Measurements from ENCODE around the gene NPY5R. TPM values are rescaled to one million over a fixed set of nuclear protein-coding genes. Genes with fewer than 3 reads are reported as not detected.
A peak's percentile ranks its signal among the peaks of the same experiment; 100 is the strongest.

NPY5R gene
- total and polyA plus RNA-seq, 2 experiments from 2014 or later: 1.8 to 2.4 TPM

DNA sequence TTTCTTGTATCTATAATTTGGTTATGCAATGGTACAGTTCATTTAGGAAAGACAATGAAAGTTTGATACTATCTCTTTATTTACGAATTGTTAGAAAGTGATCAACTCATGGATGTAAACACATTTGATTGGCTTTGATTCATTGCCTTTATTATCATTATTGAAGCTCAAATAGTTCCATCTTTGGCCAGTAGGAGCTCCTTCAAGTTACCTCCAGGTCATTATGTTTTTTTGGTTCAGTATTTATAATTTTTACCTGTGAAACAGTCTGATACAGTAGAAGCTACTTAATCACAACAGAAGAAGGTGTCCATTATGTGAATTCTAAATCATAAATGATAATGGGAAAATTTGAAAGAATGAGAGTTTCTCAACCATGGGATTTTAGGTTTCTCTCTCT is 12.4 kb downstream of the NPY5R start:
- no peaks in the 10 kb centered on the region for H4K20me1 ChIP-seq (replicated peaks; ENCODE audit: insufficient read depth)
- no peak overlapping the region for H3K27ac Mint-ChIP-seq
- TF ChIP-seq CREB1 (CRISPR knock-in tag; IDR thresholded peaks at IDR 0.05; ENCODE audit: low read depth): no peak
- TF ChIP-seq STAT1 (IDR thresholded peaks at IDR 0.05; ENCODE audit: unreplicated experiment): no peak
- TF ChIP-seq, protein P1, sequence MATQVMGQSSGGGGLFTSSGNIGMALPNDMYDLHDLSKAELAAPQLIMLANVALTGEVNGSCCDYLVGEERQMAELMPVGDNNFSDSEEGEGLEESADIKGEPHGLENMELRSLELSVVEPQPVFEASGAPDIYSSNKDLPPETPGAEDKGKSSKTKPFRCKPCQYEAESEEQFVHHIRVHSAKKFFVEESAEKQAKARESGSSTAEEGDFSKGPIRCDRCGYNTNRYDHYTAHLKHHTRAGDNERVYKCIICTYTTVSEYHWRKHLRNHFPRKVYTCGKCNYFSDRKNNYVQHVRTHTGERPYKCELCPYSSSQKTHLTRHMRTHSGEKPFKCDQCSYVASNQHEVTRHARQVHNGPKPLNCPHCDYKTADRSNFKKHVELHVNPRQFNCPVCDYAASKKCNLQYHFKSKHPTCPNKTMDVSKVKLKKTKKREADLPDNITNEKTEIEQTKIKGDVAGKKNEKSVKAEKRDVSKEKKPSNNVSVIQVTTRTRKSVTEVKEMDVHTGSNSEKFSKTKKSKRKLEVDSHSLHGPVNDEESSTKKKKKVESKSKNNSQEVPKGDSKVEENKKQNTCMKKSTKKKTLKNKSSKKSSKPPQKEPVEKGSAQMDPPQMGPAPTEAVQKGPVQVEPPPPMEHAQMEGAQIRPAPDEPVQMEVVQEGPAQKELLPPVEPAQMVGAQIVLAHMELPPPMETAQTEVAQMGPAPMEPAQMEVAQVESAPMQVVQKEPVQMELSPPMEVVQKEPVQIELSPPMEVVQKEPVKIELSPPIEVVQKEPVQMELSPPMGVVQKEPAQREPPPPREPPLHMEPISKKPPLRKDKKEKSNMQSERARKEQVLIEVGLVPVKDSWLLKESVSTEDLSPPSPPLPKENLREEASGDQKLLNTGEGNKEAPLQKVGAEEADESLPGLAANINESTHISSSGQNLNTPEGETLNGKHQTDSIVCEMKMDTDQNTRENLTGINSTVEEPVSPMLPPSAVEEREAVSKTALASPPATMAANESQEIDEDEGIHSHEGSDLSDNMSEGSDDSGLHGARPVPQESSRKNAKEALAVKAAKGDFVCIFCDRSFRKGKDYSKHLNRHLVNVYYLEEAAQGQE (IDR thresholded peaks at IDR 0.05; ENCODE audit: unreplicated experiment): no peak
- TF ChIP-seq, protein P2, sequence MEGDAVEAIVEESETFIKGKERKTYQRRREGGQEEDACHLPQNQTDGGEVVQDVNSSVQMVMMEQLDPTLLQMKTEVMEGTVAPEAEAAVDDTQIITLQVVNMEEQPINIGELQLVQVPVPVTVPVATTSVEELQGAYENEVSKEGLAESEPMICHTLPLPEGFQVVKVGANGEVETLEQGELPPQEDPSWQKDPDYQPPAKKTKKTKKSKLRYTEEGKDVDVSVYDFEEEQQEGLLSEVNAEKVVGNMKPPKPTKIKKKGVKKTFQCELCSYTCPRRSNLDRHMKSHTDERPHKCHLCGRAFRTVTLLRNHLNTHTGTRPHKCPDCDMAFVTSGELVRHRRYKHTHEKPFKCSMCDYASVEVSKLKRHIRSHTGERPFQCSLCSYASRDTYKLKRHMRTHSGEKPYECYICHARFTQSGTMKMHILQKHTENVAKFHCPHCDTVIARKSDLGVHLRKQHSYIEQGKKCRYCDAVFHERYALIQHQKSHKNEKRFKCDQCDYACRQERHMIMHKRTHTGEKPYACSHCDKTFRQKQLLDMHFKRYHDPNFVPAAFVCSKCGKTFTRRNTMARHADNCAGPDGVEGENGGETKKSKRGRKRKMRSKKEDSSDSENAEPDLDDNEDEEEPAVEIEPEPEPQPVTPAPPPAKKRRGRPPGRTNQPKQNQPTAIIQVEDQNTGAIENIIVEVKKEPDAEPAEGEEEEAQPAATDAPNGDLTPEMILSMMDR (conservative IDR thresholded peaks at IDR 0.05; ENCODE audit: low read depth in 2 of 2): peak in 1 of 2 experiments; percentile 47; a peak in 2 of 4 replicates
- H3K4me1 ChIP-seq (ENCODE audit: insufficient read depth): no peaks in the 10 kb centered on the region
- H3K79me2 ChIP-seq (replicated peaks; ENCODE audit: insufficient read depth): no peaks in the 10 kb centered on the region
- no peaks in the 10 kb centered on the region for H3K36me3 ChIP-seq (ENCODE audit: insufficient read depth)
- no peak overlapping the region for H3K27ac ChIP-seq (ENCODE audit: low read depth)
- H3K27me3 Mint-ChIP-seq (ENCODE audit: insufficient read depth, low read depth, poor library complexity): no peaks in the 10 kb centered on the region
- no peak overlapping the region for H3K4me2 ChIP-seq
- H3K27me3 ChIP-seq (ENCODE audit: insufficient read depth): no peaks in the 10 kb centered on the region
- H3K4me3 Mint-ChIP-seq: no peak overlapping the region
- no peak overlapping the region for H2AFZ ChIP-seq
- H3K36me3 Mint-ChIP-seq (ENCODE audit: low read depth): no peaks in the 10 kb centered on the region
- H3K9me3 Mint-ChIP-seq: no peaks in the 10 kb centered on the region
- ATAC-seq: no peak
- no peak overlapping the region for H3K4me3 ChIP-seq
- DNase-seq (ENCODE audit: low spot score): peak; percentile 17
- no peaks in the 10 kb centered on the region for H3K9me2 ChIP-seq (ENCODE audit: insufficient read depth)
- no peaks in the 10 kb centered on the region for H3K4me1 Mint-ChIP-seq
- H3F3A ChIP-seq (replicated peaks; ENCODE audit: low read depth): no peaks in the 10 kb centered on the region

DNA sequence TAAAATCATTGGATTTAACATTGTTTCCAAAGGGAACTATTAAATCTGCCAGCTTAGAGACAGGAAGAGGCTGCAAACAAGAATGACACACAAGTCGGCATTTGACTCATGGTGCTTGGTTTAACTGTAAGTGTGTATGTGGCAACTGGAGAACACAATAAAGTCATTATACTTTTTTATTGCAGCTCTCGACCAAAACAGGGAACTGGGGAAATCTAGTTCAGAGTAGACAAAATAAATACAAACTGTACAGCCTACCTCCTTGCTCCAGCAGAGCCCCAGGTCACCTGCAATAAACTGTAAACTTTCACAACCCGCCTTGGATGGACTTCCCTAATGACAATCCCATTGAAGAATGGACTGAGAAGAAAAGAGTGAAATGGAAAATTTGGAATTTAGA is 24.0 kb downstream of the NPY5R start:
- no peaks in the 10 kb centered on the region for H3F3A ChIP-seq (replicated peaks; ENCODE audit: low read depth)
- no peak overlapping the region for H3K27ac ChIP-seq (ENCODE audit: low read depth)
- no peaks in the 10 kb centered on the region for H3K79me2 ChIP-seq (replicated peaks; ENCODE audit: insufficient read depth)
- peaks cover 2% of the 10 kb centered on the region for H3K27me3 Mint-ChIP-seq (ENCODE audit: insufficient read depth, low read depth, poor library complexity)
- TF ChIP-seq, protein P3, sequence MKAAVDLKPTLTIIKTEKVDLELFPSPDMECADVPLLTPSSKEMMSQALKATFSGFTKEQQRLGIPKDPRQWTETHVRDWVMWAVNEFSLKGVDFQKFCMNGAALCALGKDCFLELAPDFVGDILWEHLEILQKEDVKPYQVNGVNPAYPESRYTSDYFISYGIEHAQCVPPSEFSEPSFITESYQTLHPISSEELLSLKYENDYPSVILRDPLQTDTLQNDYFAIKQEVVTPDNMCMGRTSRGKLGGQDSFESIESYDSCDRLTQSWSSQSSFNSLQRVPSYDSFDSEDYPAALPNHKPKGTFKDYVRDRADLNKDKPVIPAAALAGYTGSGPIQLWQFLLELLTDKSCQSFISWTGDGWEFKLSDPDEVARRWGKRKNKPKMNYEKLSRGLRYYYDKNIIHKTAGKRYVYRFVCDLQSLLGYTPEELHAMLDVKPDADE (IDR thresholded peaks at IDR 0.05): no peak
- no peak for TF ChIP-seq NANOG (IDR thresholded peaks at IDR 0.05; ENCODE audit: borderline replicate concordance)
- no peak for TF ChIP-seq STAT1 (IDR thresholded peaks at IDR 0.05; ENCODE audit: unreplicated experiment)
- no peak overlapping the region for H3K4me2 ChIP-seq
- no peak overlapping the region for H3K4me3 ChIP-seq
- H3K36me3 ChIP-seq (ENCODE audit: insufficient read depth): no peaks in the 10 kb centered on the region
- no peaks in the 10 kb centered on the region for H4K20me1 ChIP-seq (replicated peaks; ENCODE audit: insufficient read depth)
- H3K9me3 Mint-ChIP-seq: no peaks in the 10 kb centered on the region
- H3K27me3 ChIP-seq (ENCODE audit: insufficient read depth): no peaks in the 10 kb centered on the region
- no peak for ATAC-seq
- H3K4me1 ChIP-seq (ENCODE audit: insufficient read depth): peaks cover 16% of the 10 kb centered on the region
- H3K36me3 Mint-ChIP-seq (ENCODE audit: low read depth): no peaks in the 10 kb centered on the region
- H3K27ac Mint-ChIP-seq: no peak overlapping the region
- DNase-seq (ENCODE audit: low spot score): no peak
- H2AFZ ChIP-seq: 0 out of 2 replicates have a peak overlapping the region, but pooled peaks have one; percentile 5
- H3K4me3 Mint-ChIP-seq: no peak overlapping the region
- H3K4me1 Mint-ChIP-seq: peaks cover 8% of the 10 kb centered on the region; the same call in 2 of the 3 replicates
- H3K9me2 ChIP-seq (ENCODE audit: insufficient read depth): no peaks in the 10 kb centered on the region

Data from GM23338 (cell line).